Stimulated activated CD4-positive, alpha-beta T cell treated with anti-CD3 and anti-CD28 coated beads, Interleukin-15, amount 100 ng/mL, for 24 hours (primary cell): Measurements from ENCODE around the gene NFX1.

ENCODE experiments used
- DNase-seq: peaks from one replicate; pipeline ENCODE4 v3.0.0-alpha.2; 2020

Gene NFX1

GRCh38 chr9:33290247-33291030, at the start of gene NFX1:
Gene NFX1 (plus strand): TSS chr9:33290516. CDS start chr9:33290573, 57 bp downstream.
- peak; percentile 98 for DNase-seq

GRCh38 chr9:33241298-33241697, 49.0 kb upstream of the NFX1 start:
- DNase-seq = no peak

- no peak for DNase-seq
Observed at GRCh38 chr9:33242609-33243134, 47.6 kb upstream of the NFX1 start.

GRCh38 chr9:33244137-33244784, 46.1 kb upstream of the NFX1 start:
- DNase-seq = no peak

- no peak for DNase-seq
Observed at GRCh38 chr9:33245341-33245740, 45.0 kb upstream of the NFX1 start.

GRCh38 chr9:33246269-33246860, 44.0 kb upstream of the NFX1 start:
- DNase-seq = no peak

- no peak for DNase-seq
Observed at GRCh38 chr9:33248606-33249005, 41.7 kb upstream of the NFX1 start.

GRCh38 chr9:33249087-33249658, 41.1 kb upstream of the NFX1 start:
- DNase-seq = no peak

GRCh38 chr9:33249983-33250382, 40.3 kb upstream of the NFX1 start:
- DNase-seq = no peak

- DNase-seq = no peak
Observed at GRCh38 chr9:33250458-33250995, 39.8 kb upstream of the NFX1 start.

- no peak for DNase-seq
Observed at GRCh38 chr9:33254211-33254610, 36.1 kb upstream of the NFX1 start.

- DNase-seq = no peak
Observed at GRCh38 chr9:33255014-33255413, 35.3 kb upstream of the NFX1 start.

GRCh38 chr9:33255471-33255870, 34.8 kb upstream of the NFX1 start:
- no peak for DNase-seq

- no peak for DNase-seq
Observed at GRCh38 chr9:33256236-33256635, 34.1 kb upstream of the NFX1 start.

- no peak for DNase-seq
Observed at GRCh38 chr9:33257276-33257675, 33.0 kb upstream of the NFX1 start.

GRCh38 chr9:33260372-33260771, 29.9 kb upstream of the NFX1 start:
- no peak for DNase-seq

- no peak for DNase-seq
Observed at GRCh38 chr9:33263131-33264002, 26.9 kb upstream of the NFX1 start.

- peak; percentile 63 for DNase-seq
Observed at GRCh38 chr9:33264003-33264472, 26.3 kb upstream of the NFX1 start.

- peak; percentile 100 for DNase-seq
Observed at GRCh38 chr9:33264473-33265177, 25.7 kb upstream of the NFX1 start, which contains the start of the genes BAG1 and CHMP5. Gene BAG1 (minus strand): TSS chr9:33264708. Gene CHMP5 (plus strand): TSS chr9:33265049. CDS start chr9:33265079, 30 bp downstream.

- DNase-seq = no peak
Observed at GRCh38 chr9:33265211-33265865, 25.0 kb upstream of the NFX1 start.
